ENCODE data around the gene DIP2B.
"Not testable (repeated sequence)": the region's sequence is repeated elsewhere in the genome, so short reads cannot be mapped to it uniquely, and the experiment has no call there.

GRCh38 chr12:50498119-50498518, 6.7 kb upstream of the DIP2B start:
- TF ChIP-seq, protein P1, sequence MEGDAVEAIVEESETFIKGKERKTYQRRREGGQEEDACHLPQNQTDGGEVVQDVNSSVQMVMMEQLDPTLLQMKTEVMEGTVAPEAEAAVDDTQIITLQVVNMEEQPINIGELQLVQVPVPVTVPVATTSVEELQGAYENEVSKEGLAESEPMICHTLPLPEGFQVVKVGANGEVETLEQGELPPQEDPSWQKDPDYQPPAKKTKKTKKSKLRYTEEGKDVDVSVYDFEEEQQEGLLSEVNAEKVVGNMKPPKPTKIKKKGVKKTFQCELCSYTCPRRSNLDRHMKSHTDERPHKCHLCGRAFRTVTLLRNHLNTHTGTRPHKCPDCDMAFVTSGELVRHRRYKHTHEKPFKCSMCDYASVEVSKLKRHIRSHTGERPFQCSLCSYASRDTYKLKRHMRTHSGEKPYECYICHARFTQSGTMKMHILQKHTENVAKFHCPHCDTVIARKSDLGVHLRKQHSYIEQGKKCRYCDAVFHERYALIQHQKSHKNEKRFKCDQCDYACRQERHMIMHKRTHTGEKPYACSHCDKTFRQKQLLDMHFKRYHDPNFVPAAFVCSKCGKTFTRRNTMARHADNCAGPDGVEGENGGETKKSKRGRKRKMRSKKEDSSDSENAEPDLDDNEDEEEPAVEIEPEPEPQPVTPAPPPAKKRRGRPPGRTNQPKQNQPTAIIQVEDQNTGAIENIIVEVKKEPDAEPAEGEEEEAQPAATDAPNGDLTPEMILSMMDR (IDR thresholded peaks at IDR 0.05 in 8 of 11, conservative IDR thresholded peaks at IDR 0.05 in 3 of 11): not testable (repeated sequence)
- not testable (repeated sequence) for TF ChIP-seq POLR2A, POLR2AphosphoS5 (IDR thresholded peaks at IDR 0.05)

All from spleen (tissue), 7 donors.